ELF-1 (cell line): ENCODE measurements around the gene GABBR2.

Experiments used
- DNase-seq: peaks from one replicate; pipeline ENCODE4 v3.0.0-alpha.2; 2016; ENCODE audit warnings: low read depth, low spot score

The GABBR2 gene

GRCh38 chr9:98347642-98348041, 361.1 kb downstream of the GABBR2 start:
- no peak for DNase-seq

- no peak for DNase-seq
These were observed 363.7 kb downstream of the GABBR2 start for GRCh38 chr9:98345011-98345410.

- DNase-seq, result no peak
These were observed 364.2 kb downstream of the GABBR2 start for GRCh38 chr9:98344581-98344980.

- DNase-seq, result no peak
These were observed 365.9 kb downstream of the GABBR2 start for GRCh38 chr9:98342820-98343210.

GRCh38 chr9:98342098-98342819, 366.5 kb downstream of the GABBR2 start:
- no peak for DNase-seq

- no peak for DNase-seq
These were observed 367.3 kb downstream of the GABBR2 start for GRCh38 chr9:98341157-98342097.

- no peak for DNase-seq
These were observed 368.5 kb downstream of the GABBR2 start for GRCh38 chr9:98339987-98340800.

GRCh38 chr9:98335661-98336060, 373.1 kb downstream of the GABBR2 start:
- no peak for DNase-seq

GRCh38 chr9:98334796-98335195, 373.9 kb downstream of the GABBR2 start:
- no peak for DNase-seq

- no peak for DNase-seq
These were observed 374.8 kb downstream of the GABBR2 start for GRCh38 chr9:98333703-98334582.

GRCh38 chr9:98332405-98332831, 376.3 kb downstream of the GABBR2 start:
- no peak for DNase-seq

GRCh38 chr9:98331536-98332259, 377.0 kb downstream of the GABBR2 start:
- DNase-seq, result peak; percentile 31

- DNase-seq, result no peak
These were observed 377.9 kb downstream of the GABBR2 start for GRCh38 chr9:98330831-98331230.

GRCh38 chr9:98329904-98330303, 378.8 kb downstream of the GABBR2 start:
- DNase-seq, result no peak

- DNase-seq, result no peak
These were observed 379.5 kb downstream of the GABBR2 start for GRCh38 chr9:98329281-98329680.

GRCh38 chr9:98328770-98329169, 380.0 kb downstream of the GABBR2 start:
- DNase-seq, result no peak

- no peak for DNase-seq
These were observed 380.6 kb downstream of the GABBR2 start for GRCh38 chr9:98328141-98328540.

GRCh38 chr9:98327249-98327561, 381.5 kb downstream of the GABBR2 start:
- no peak for DNase-seq

GRCh38 chr9:98326459-98327248, 382.1 kb downstream of the GABBR2 start:
- no peak for DNase-seq

GRCh38 chr9:98324801-98325200, 383.9 kb downstream of the GABBR2 start:
- DNase-seq, result no peak
